ENCODE measurements around the gene VWC2L.

GRCh38 chr2:214361116-214361515 lies 49.7 kb upstream of the VWC2L start:
- TF ChIP-seq CTCF (IDR thresholded peaks at IDR 0.05; ENCODE audit: low read length) (no peak), EZH2phosphoT487 (IDR thresholded peaks at IDR 0.05; ENCODE audit: low read length) (no peak), EZH2 (optimal IDR thresholded peaks at IDR 0.05; ENCODE audit: low read depth, low read length) (no peak)
